SIG-M5 treated with dmso at 0.1 percent for 504 hours (cell line): ENCODE data around the gene KRTAP19-8.

Source experiments
- DNase-seq: peaks from one replicate; lab custom pipeline; 2025; ENCODE audit not compliant: unreplicated experiment; lab: John Stamatoyannopoulos, UW

KRTAP19-8 gene

GRCh38 chr21:31038376-31038775 lies at the start of gene KRTAP19-8:
TSS of gene KRTAP19-8 (minus strand) at chr21:31038476. CDS start at chr21:31038443, 33 bp downstream.
- no peak for DNase-seq

GRCh38 chr21:31087639-31088473 lies 49.6 kb upstream of the KRTAP19-8 start:
- no peak for DNase-seq

- DNase-seq: no peak
Observed at GRCh38 chr21:31084689-31085088, 46.4 kb upstream of the KRTAP19-8 start.

GRCh38 chr21:31078796-31079195 lies 40.5 kb upstream of the KRTAP19-8 start:
- no peak for DNase-seq

GRCh38 chr21:31078216-31078615 lies 39.9 kb upstream of the KRTAP19-8 start:
- DNase-seq: no peak

GRCh38 chr21:31075848-31076247 lies 37.6 kb upstream of the KRTAP19-8 start:
- DNase-seq: no peak

GRCh38 chr21:31072533-31072932 lies 34.3 kb upstream of the KRTAP19-8 start:
- DNase-seq: no peak

- no peak for DNase-seq
Observed at GRCh38 chr21:31064803-31065202, 26.5 kb upstream of the KRTAP19-8 start.

- no peak for DNase-seq
Observed at GRCh38 chr21:31052489-31053142, 14.3 kb upstream of the KRTAP19-8 start.

GRCh38 chr21:31050577-31051157 lies 12.4 kb upstream of the KRTAP19-8 start:
- DNase-seq: no peak

- DNase-seq: no peak
Observed at GRCh38 chr21:31045841-31046240, 7.6 kb upstream of the KRTAP19-8 start.

GRCh38 chr21:31043471-31043870 lies 5.2 kb upstream of the KRTAP19-8 start:
- DNase-seq: no peak

- no peak for DNase-seq
Observed at GRCh38 chr21:31042080-31042464, 3.8 kb upstream of the KRTAP19-8 start.

- no peak for DNase-seq
Observed at GRCh38 chr21:31041295-31042079, 3.2 kb upstream of the KRTAP19-8 start.

- no peak for DNase-seq
Observed at GRCh38 chr21:31034378-31034777, 3.9 kb downstream of the KRTAP19-8 start.

GRCh38 chr21:31030367-31031106 lies 7.7 kb downstream of the KRTAP19-8 start:
- DNase-seq: no peak

GRCh38 chr21:31023680-31024079 lies 14.6 kb downstream of the KRTAP19-8 start:
- DNase-seq: no peak

GRCh38 chr21:31022306-31022705 lies 16.0 kb downstream of the KRTAP19-8 start:
- DNase-seq: no peak

GRCh38 chr21:31018232-31018631 lies 20.0 kb downstream of the KRTAP19-8 start:
- DNase-seq: no peak

- no peak for DNase-seq
Observed at GRCh38 chr21:31014891-31015290, 23.4 kb downstream of the KRTAP19-8 start.
